T1000 (cell line): Measurements from ENCODE around the gene FNDC3B.
"Not testable (repeated sequence)": the region's sequence is repeated elsewhere in the genome, so short reads cannot be mapped to it uniquely, and the experiment has no call there.

Source experiments
- DNase-seq: peaks from one replicate; lab custom pipeline; 2025; ENCODE audit warnings: mixed read lengths; lab: John Stamatoyannopoulos, UW

Gene FNDC3B

DNA sequence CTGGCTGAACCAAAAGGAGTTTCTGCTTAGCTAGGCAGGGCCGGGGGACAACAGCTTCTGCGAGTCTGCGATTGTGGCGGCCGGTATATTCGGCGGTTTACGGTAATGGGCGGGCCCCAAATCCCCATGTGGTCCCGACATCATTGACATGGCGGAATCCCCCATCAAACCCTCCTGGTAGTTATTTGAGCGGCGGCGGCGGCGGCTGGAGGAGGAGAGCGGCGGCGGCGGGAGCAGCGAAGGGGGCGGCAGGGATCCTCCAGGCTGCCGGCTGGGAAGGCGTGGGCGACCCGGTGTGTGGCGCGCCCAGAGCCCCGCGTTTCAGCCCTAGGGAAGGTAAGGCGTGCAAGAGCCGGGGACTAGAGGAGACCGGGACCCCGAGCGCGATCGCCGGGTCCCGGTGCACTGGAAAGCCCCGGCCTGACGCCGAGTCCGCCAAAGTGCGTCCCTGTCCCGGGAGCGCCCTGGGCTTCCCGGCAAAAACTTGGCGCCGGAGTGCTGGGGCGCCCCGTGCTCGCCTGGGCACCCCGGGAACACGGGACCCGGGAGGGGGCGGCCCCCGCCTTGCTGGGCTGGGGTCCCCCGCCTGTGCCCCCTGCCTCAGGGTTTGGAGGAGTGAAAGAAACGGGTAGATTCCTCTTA lies at the start of gene FNDC3B:
TSS of gene FNDC3B (plus strand) at position 143 of the 642 bp plus-strand sequence. CDS start 72,902 bp downstream, outside the sequence.
- DNase-seq = peak; percentile 86

DNA sequence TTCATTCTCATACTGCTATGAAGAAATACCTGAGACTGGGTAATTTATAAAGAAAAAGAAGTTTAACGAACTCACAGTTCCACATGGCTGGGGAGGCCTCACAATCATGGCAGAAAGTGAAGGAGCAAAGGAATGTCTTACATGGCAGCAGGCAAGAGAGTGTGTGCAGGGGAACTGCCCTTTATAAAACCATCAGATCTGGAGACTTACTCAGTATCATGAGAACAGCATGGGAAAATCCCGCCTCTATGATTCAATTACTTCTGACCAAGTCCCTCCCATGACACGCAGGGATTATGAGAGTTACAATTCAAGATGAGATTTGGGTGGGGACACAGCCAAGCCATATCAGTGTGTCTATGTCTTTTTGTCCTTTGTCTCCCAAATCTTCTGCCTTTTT lies 49.1 kb upstream of the FNDC3B start:
- DNase-seq = not testable (repeated sequence)

DNA sequence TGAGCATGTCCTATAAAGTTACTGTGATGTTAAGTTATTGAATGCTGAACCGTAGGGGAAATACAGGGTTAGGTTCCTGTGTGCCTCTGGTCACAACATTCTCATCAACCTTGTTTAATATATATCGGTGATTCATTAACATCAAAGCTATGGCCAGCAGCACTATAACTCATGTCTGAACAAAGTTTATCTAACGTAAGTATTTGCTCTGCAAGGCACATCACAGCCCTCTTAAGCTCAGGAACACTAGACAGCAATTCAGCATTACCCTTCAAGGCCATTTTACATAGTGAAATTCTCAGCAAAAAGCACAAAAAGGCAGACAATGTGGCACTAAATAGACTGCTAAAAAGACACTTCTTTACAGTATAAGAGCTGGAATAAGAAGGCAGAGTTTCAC lies 48.2 kb upstream of the FNDC3B start:
- DNase-seq = no peak

DNA sequence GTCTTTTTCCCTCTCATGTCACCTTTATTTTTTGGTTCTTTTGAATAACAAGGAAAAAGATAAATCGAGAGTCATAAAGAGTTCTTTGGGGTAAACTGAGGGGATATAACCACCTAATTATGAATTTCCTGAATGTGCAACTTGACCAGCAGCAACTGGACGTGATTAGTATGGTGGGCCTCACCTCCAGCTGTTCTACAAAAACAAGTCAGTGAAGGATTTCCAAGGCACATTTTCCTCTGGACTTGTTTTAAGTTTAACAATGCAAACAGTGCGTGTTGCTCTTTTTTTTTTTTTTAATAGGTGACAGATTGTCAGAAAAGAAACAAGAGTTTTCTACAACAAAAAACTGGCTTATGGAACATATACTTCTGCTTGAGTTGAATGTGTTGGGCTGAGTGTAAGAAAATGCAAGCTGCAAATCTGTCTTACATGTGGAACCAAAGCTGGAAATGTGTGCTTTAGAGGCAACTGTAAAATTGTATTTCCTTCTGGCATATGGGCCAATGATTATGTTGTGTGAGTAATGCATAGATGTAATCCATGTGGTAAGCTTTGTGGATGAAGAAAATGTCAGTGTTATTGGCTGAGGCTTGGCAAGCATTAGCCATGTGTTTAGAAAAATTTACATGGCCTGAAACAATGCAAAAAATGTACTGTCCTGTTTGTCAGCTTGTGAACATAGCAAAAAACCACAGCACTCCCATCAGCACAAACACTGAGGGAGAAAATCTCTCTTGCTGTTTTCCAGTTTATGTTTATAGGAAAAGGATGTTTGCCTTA lies 44.5 kb upstream of the FNDC3B start:
- no peak for DNase-seq

DNA sequence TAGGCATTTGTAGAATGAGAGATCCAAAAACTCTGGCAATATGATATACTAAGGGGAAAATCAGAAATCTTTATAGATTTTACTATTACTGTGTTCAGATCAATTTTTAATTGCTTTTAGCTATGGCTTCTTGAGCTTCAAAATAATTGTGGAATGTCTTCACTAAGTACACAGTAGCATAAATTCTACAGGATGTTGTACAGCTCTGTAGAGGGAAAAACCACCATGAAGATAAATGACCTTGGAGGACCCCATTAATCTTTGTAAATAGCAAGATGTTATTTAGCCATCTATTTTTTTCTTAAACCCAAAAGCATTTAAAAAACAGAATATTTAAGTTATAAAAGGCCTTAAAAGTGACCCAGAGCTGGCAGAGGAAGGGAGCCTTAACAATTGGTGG lies 43.9 kb upstream of the FNDC3B start:
- no peak for DNase-seq

DNA sequence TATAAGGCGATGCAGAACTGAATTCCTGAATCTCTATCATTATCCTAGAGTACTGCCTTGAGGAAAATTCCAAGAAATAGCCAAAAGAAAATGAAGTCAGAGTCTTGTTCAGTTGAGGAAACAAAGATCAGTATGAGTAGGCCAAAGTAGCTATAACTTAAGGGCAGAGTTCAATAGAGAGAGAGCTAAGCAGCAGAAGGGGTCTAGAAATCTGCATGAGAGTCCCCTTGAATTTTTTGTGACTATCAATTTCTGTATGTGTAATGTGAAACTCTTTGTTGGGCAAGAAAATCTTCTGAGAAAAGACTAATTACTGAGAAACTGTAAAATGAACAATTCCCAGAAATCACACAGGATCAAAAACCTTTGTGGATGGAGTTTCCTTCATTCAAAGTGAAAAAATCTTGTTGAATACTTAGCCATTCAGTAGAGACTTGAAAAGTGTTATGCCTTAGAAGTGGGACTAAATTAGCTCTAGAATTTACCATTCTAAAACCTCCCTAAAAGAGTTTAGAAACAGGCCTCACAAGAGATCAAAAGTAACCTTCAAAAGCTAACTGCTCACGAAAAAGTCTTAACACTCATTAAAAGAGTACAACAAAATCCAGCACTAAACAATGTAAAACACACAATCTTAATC lies 43.1 kb upstream of the FNDC3B start:
- DNase-seq = no peak

DNA sequence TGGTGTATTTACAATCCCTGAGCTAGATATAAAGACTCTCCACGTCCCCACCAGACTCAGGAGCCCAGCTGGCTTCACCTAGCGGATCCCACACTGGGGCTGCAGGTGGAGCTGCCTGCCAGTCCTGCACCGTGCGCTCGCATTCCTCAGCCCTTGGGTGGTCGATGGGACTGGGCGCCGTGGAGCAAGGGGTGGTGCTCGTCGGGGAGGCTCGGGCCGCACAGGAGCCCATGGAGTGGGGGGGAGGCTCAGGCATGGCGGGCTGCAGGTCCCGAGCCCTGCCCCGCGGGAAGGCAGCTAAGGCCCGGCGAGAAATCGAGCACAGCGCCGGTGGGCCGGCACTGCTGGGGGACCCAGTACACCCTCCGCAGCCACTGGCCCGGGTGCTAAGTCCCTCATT lies 40.6 kb upstream of the FNDC3B start:
- not testable (repeated sequence) for DNase-seq

DNA sequence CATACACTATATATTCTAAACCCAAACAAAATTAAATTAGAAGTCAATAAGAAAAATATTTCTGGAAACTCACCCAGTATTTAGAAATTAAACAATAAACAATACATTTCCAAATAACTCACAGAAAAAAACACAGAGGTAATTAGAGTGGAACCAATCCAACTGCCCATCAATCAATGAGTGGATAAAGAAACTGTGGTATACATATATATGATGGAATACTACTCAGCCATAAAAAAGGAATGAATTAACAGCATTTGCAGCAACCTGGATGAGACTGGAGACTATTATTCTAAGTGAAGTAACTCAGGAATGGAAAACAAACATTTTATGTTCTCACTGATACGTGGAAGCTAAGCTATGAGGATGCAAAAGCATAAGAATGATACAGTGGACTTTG lies 37.8 kb upstream of the FNDC3B start:
- DNase-seq = not testable (repeated sequence)

DNA sequence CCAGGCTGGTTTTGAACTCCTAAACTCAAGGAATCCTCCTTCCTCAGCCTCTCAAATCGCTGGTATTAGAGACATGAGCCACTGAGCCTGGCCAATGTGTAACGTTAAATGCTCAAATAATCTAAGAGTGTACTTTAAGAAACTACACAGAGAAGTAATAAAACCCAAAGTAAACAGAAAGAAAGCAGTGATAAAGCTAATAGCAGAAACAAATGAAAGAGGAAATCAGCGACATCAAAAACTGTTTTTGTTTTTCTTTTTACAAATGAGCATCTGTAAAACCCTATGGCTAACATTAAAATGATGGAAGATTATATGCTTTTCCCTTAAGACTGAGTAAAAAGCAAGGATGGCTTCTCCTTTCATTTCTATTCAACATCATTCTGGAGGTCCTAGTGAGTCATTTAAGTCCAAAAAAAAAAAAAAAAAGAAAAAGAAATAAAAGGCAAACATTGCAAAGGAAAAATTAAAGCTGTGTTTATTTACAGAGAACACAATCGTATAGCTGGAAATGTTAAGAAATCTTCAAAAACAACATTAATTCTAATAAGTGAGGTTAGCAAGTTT lies 36.8 kb upstream of the FNDC3B start:
- no peak for DNase-seq

DNA sequence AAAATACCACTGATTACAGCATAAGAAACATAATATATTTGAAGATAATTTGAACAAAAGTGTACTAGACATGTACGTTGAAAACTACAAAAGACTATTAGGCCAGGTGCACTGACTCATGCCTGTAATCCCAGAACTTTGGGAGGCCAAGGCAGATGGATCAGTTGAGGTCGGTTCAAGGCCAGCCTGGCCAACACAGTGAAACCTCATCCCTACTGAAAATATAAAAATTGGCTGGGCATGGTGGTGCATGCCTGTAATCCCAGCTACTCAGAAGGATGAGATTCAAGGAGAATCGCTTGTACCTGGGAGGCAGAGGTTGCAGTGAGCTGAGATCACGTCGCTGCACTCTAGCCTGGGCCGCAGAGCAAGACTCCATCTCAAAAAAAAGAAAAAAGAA lies 36.2 kb upstream of the FNDC3B start:
- DNase-seq = no peak

DNA sequence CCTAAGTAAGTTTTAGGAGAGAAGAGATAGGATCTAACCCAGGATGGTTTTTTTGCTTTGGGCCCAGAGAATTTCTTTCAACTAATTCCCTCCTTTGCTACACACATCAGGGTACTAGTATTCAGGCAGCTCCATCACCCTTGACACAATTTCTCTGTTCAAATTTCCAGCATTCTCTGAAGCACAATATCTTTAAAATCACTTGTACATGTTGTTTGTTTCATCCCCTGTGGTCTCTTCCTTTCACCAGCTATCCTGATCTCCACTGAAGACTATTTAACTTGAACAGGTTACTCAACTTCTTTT lies 32.4 kb upstream of the FNDC3B start:
- no peak for DNase-seq

DNA sequence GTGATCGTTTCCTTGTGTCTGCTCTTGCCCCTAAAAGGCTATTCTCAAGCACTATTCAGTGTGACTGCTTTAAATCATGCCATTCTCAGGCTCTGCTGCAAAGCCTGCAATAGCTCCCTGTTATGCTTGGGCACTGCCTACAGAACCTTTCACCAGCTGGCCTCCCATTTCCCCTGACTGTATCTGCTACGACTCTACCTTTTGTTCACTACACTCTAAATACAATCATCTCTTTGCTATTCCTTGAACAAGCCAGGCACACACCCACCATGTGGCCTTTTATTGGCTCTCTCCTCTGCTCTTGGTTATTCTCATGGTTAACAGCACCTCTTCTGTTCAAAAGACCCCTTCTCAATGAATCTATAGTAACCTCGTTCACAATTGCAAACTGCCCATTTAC lies 29.6 kb upstream of the FNDC3B start:
- no peak for DNase-seq

DNA sequence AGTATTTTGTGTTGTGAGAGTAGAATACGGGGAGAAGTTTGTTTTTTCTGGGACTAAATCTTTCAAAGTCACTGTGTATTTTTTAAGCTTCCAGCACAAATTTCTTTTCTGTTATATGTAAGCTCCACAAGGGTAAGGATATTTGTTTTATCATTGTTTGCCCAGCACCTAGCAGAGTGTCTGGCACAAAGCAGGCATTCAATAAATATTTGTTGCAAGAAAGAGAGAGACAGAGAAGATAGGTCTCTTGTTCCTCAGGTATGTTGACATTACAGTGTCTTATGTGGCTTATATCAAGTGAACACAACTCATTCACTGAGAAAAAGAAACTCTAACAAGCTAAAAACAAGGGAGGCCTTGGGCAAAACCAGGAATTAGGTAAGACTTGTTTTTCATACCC lies 26.6 kb upstream of the FNDC3B start:
- DNase-seq = no peak

DNA sequence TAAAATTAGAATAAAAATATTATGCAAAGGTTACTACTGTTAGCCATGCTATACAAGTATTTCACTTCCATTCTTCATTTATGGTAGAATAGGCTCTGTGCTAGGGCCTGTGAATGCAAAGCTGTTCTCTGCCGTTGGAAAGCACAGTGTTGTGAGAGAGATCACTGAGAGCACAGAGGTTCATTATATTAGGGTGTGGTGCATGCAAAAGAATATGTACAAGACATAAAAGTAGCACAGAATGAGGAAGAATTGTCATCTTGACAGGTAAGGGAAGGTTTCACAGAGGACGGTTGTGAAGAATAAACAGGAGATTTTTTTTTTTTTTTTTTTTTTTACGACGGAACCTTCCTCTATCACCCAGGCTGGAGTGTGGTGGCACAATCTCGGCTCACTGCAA lies 25.2 kb upstream of the FNDC3B start:
- DNase-seq = no peak

DNA sequence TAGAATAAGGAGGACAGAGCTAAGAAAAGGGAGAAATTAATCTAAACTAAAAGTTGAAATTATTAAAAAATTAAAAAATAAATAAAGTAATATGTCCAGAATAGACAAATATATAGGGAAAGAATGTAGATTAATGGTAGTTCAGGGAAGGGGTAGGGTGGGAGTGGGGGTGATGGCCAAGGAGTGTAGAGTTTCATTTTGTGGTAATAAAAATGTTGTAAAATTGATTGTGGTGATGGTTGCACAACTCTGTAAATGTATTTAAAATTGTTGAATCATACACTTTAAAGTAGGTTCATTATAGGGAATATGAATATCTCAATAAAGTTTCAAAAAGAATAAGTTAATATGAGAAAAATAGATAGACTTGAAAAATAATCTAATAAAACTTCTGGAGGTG lies 21.0 kb upstream of the FNDC3B start:
- no peak for DNase-seq

DNA sequence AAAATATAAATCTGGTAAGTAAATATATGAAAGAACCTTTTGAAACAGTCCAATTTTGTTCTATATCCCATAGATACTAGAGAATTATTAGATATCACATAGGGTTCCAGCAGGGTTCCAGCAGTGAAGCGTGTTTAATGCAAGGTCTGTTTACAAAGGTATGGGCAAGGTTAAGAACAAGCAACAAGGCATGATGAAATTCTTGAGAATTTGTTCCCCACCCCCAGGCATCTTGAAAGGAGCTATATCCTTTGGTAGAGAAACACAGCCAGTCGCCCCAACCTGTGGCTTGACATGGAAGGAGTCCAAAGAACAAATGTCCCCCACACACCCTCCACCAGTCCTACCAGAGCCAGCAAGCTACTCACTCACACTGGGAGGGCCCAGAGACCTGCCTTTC lies 18.6 kb upstream of the FNDC3B start:
- no peak for DNase-seq

DNA sequence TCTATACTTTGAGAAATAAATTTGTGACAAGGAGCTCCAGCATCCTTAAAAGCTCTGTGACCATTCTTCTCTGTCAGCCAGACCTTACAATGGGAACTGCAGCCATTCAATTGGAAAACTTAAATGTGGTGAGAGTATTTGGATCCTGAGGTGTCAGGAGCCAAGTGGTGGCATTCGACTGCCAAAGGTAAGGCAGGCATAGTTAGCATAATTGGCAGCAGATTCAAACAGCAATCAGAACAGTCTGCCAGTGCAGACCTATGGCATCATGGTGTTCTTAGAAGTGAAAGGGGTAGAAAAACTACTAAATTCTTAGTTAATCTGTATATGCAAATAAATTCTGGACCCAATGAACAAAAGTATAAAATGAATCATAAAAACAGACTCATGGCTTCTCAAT lies 18.2 kb upstream of the FNDC3B start:
- no peak for DNase-seq

DNA sequence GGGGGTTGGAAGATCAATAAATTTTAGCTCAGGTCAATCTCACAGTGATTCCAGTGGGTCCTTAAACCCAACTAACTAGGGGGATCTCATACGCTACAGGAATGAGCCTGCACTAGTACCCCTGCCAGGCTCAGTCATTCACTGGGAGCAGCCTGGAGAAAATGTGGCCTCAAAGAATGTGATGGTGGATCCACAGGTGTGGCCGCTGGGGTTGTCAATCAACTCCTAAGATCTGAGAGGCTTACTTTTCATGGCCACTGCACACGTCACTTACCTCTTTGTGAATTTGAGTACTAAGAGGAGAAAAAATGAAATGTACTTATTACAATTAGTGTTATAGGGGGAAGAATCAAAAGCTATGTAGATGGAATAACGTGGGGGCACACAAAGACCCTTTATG lies 17.5 kb upstream of the FNDC3B start:
- no peak for DNase-seq

DNA sequence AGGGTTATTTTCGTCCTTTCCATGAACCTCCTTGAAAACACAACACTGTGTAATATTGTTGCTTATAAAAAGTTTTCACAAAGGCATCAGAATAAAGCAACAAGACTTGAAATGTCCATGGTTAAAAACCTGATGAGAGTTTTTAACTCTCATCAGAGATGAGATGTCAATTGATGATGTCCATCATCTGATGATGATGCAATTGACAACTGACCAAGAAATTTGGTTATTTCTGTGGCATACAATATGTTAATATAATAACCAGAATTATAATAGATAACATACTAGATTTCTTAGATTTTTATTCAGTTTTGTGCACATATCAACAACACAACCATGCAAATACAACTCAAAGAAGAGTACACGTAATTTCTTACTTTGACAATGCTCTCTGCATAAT lies 15.5 kb upstream of the FNDC3B start:
- no peak for DNase-seq

DNA sequence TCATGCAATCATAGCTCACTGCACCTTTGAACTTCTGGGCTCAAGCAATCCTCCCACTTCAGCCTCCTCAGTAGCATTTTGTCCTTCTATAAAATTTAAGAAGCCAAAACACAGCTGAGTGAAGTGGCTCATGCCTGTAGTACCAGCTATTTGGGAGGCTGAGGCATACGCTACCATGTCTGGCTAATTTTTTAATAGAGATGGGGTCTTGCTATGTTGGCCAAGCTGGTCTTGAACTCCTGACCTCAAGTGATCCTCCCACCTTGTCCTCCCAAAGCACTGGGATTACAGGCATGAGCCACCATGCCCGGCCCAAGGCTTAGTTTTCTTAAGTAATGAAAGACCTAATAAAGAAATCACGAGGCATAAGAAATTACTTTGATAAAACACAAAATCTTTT lies 14.7 kb upstream of the FNDC3B start:
- no peak for DNase-seq

DNA sequence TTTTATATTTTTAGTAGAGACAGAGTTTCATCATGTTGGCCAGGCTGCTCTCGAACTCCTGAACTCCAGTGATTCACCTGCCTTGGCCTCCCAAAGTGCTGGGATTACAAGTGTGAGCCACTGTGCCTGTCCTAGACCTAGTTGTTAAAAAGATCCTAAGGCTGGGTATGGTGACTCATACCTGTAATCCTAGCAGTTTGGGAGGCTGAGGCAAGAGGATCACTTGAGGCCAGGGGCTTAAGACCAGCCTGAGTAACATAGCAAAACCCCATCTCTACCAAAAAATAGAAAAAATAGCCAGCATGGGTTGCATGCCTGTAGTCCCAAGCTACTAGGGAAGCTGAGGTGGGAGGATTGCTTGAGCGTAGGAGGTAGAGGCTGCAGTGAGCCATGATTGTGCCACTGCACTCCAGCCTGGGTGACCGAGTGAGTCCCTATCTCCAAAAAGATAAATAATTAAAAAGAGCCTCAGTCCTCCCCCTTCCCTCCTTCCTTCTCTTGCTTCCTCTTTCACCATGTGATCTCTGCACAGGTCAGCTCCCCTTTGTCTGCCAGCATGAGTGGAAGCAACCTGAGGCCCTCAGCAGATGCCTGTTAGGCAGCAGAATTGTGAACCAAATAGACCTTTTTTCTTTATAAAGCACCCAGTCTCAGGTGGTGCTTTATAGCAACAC lies 9.8 kb upstream of the FNDC3B start:
- DNase-seq = no peak

DNA sequence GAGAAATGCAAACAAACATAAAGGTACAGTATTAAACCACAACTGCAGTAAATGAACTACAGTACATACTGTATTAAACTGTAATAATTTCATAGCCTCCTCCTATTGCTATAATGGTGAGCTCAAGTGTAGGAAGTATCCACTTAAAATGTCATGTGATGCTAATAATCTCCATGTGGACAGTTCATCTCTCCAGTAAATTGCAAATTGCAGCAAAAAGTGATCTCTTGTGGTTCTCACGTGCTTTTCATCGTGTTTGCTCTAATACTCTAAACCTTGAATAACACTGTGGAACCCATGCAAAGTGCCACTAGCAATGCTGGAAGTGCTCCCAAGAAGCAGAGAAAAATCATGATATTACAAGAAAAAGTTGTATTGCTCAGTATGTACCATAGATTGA lies 9.2 kb upstream of the FNDC3B start:
- DNase-seq = no peak

DNA sequence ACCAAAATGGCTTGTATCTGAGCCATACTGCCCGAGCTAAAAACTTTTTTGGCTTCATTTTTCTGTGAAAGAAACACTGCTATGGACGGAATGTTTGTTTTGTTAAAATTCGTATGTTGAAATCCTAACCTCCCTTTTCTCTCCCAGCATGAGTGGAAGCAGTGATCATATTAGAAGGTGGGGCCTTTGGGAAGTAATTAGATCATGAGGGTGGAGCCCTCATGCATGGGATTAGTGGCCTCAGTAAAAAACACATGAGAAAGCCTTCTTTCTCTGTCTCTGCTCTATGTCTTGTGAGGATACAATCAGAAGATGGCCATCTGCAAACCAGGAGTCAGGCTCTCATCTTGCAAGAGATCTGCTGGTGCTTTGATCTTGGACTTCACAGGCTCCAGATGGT lies 7.4 kb upstream of the FNDC3B start:
- DNase-seq = no peak
